ENCODE results near the gene WDFY4.

WDFY4 gene

GRCh38 chr10:48796713-48797245 lies 112.1 kb downstream of the WDFY4 start:
- no peak for DNase-seq

GRCh38 chr10:48797830-48798229 lies 113.2 kb downstream of the WDFY4 start:
- DNase-seq, result no peak

- DNase-seq, result no peak
Observed at GRCh38 chr10:48798481-48799254, 114.0 kb downstream of the WDFY4 start.

GRCh38 chr10:48799341-48800006 lies 114.8 kb downstream of the WDFY4 start:
- DNase-seq, result no peak

- peak; percentile 4 to 42 for DNase-seq
Observed at GRCh38 chr10:48800007-48800675, 115.5 kb downstream of the WDFY4 start.

- no peak for DNase-seq
Observed at GRCh38 chr10:48801001-48801421, 116.3 kb downstream of the WDFY4 start.

GRCh38 chr10:48802611-48803071 lies 118.0 kb downstream of the WDFY4 start:
- peak in 1 of 2 donors; percentile 41 for DNase-seq

GRCh38 chr10:48803801-48804584 lies 119.3 kb downstream of the WDFY4 start:
- no peak for DNase-seq

GRCh38 chr10:48804740-48805182 lies 120.1 kb downstream of the WDFY4 start:
- DNase-seq, result peak in 1 of 2 donors; percentile 17

- DNase-seq, result no peak
Observed at GRCh38 chr10:48805411-48805810, 120.7 kb downstream of the WDFY4 start.

GRCh38 chr10:48805848-48806247 lies 121.2 kb downstream of the WDFY4 start:
- DNase-seq, result no peak

- no peak for DNase-seq
Observed at GRCh38 chr10:48806342-48806741, 121.7 kb downstream of the WDFY4 start.

- DNase-seq, result no peak
Observed at GRCh38 chr10:48807791-48808470, 123.3 kb downstream of the WDFY4 start.

GRCh38 chr10:48809261-48809660 lies 124.6 kb downstream of the WDFY4 start:
- no peak for DNase-seq

- DNase-seq, result no peak
Observed at GRCh38 chr10:48811461-48811860, 126.8 kb downstream of the WDFY4 start.

- DNase-seq, result no peak
Observed at GRCh38 chr10:48811917-48812316, 127.2 kb downstream of the WDFY4 start.

GRCh38 chr10:48813291-48813690 lies 128.6 kb downstream of the WDFY4 start:
- DNase-seq, result no peak

GRCh38 chr10:48813825-48814224 lies 129.2 kb downstream of the WDFY4 start:
- DNase-seq, result no peak

GRCh38 chr10:48814933-48815332 lies 130.3 kb downstream of the WDFY4 start:
- no peak for DNase-seq

GRCh38 chr10:48817141-48817540 lies 132.5 kb downstream of the WDFY4 start:
- DNase-seq, result no peak

- no peak for DNase-seq
Observed at GRCh38 chr10:48818081-48818480, 133.4 kb downstream of the WDFY4 start.

Measured in CD4-positive, alpha-beta T cell treated with Interferon alpha-2 for 1 hour (primary cell).